ENCODE results near the gene OR4L1. TPM values are rescaled to one million over a fixed set of nuclear protein-coding genes. Genes with fewer than 3 reads are reported as not detected.

Gene OR4L1
- polyA plus RNA-seq, 3 donors: not detected

DNA sequence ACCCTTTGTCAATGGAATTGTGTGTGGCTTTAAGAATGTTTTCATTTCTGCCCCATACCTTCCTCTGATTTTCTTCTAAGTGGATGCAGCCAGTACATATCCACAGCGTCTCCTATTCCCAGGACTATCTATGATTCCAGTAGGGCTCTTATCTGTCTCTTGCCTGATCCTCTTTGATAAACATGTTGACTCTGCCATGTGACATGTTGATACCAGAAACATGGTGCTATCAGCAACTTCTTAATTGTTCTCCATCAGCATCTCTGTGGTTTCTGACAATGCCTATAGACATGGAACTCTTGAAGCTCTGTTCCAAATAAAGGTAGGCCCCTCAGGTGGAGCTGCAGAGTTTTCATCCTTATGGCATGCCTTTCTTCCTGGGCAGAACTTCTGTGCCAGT, 11.6 kb upstream of the OR4L1 start:
- DNase-seq: no peak
- 88% methylated on average over 1 of the region's 1 CpG for WGBS (ENCODE audit: insufficient coverage)
- Histone ChIP-seq H3K9me3 (replicated peaks in 1 of 2; ENCODE audit: control insufficient read depth in 1 of 2, insufficient read depth in 1 of 2, low read length in 2 of 2) (no peaks in the 10 kb centered on the region), H3K4me1 (ENCODE audit: control insufficient read depth in 1 of 2, insufficient read depth in 2 of 2, low read length in 2 of 2) (no peaks in the 10 kb centered on the region), H3K9ac (ENCODE audit: insufficient read depth, low read length, poor library complexity, severe bottlenecking) (no peak overlapping the region), H2AFZ (ENCODE audit: insufficient read depth, low read depth, low read length, poor library complexity, severe bottlenecking) (no peak overlapping the region), H3K27ac (ENCODE audit: low read depth in 1 of 2, low read length in 2 of 2) (no peak overlapping the region), H3K36me3 (replicated peaks in 1 of 2; ENCODE audit: control insufficient read depth in 1 of 2, insufficient read depth in 2 of 2, low read length in 2 of 2) (no peaks in the 10 kb centered on the region), H4K20me1 (ENCODE audit: insufficient read depth, low read length) (no peaks in the 10 kb centered on the region), H3K4me2 (replicated peaks; ENCODE audit: extremely low read depth, low read length, poor library complexity, severe bottlenecking) (no peak overlapping the region), H3K4me3 (replicated peaks in 1 of 3; ENCODE audit: low read depth in 2 of 3, low read length in 3 of 3) (no peak overlapping the region), H3K27me3 (ENCODE audit: control insufficient read depth in 2 of 2, insufficient read depth in 2 of 2, low read length in 2 of 2) (no peaks in the 10 kb centered on the region), H3K79me2 (ENCODE audit: insufficient read depth, low read length) (no peaks in the 10 kb centered on the region)
- H3K27ac Mint-ChIP-seq: no peak overlapping the region
- no peak overlapping the region for H3K4me3 Mint-ChIP-seq
- TF ChIP-seq, protein P1, sequence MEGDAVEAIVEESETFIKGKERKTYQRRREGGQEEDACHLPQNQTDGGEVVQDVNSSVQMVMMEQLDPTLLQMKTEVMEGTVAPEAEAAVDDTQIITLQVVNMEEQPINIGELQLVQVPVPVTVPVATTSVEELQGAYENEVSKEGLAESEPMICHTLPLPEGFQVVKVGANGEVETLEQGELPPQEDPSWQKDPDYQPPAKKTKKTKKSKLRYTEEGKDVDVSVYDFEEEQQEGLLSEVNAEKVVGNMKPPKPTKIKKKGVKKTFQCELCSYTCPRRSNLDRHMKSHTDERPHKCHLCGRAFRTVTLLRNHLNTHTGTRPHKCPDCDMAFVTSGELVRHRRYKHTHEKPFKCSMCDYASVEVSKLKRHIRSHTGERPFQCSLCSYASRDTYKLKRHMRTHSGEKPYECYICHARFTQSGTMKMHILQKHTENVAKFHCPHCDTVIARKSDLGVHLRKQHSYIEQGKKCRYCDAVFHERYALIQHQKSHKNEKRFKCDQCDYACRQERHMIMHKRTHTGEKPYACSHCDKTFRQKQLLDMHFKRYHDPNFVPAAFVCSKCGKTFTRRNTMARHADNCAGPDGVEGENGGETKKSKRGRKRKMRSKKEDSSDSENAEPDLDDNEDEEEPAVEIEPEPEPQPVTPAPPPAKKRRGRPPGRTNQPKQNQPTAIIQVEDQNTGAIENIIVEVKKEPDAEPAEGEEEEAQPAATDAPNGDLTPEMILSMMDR (IDR thresholded peaks at IDR 0.05): no peak
- peaks cover 0 to 4% (median 0%) of the 10 kb centered on the region in 7 donors for H3K9me3 Mint-ChIP-seq
- peaks cover 1 to 4% (median 1%) of the 10 kb centered on the region in 3 donors for H3K27me3 Mint-ChIP-seq (ENCODE audit: low read depth in 3 of 3)
- H3K4me1 Mint-ChIP-seq: no peaks in the 10 kb centered on the region
- no peaks in the 10 kb centered on the region for H3K36me3 Mint-ChIP-seq
- intact Hi-C loops (cut with micrococcal nuclease): no loop called here

DNA sequence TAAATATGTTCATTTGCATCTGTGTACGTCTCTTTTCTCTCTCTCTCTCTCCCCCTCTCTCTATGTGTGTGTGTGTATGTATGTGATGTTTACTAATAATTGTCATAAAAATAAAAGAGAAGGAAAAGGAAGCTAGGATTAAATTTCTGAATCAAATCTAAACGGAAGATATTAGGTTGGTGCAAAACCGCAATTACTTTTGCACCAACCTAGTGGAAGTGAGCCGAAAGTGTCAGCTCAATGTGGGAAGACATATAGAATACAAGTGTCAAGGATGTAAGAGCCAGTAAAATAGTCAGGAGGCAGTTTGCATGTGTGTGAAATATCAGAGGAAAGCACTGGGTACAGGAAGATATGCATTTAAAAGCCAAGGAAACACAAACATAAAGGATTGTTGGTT, 32.2 kb downstream of the OR4L1 start:
- Mint-ChIP-seq H3K4me1 (no peaks in the 10 kb centered on the region), H3K4me3 (no peak overlapping the region)
- intact Hi-C loops (cut with micrococcal nuclease): no loop called here

More for the DNA sequence above, 32.2 kb downstream of the OR4L1 start:
- Histone ChIP-seq H3K79me2 (ENCODE audit: insufficient read depth, low read length) (no peaks in the 10 kb centered on the region), H3K4me2 (replicated peaks; ENCODE audit: extremely low read depth, low read length, poor library complexity, severe bottlenecking) (no peak overlapping the region), H4K20me1 (ENCODE audit: insufficient read depth, low read length) (no peaks in the 10 kb centered on the region), H3K9me3 (replicated peaks in 1 of 2; ENCODE audit: control insufficient read depth in 1 of 2, insufficient read depth in 1 of 2, low read length in 2 of 2) (no peaks in the 10 kb centered on the region), H3K9ac (ENCODE audit: insufficient read depth, low read length, poor library complexity, severe bottlenecking) (no peak overlapping the region), H3K4me1 (ENCODE audit: control insufficient read depth in 1 of 2, insufficient read depth in 2 of 2, low read length in 2 of 2) (no peaks in the 10 kb centered on the region), H3K27me3 (ENCODE audit: control insufficient read depth in 2 of 2, insufficient read depth in 2 of 2, low read length in 2 of 2) (no peaks in the 10 kb centered on the region), H3K4me3 (replicated peaks in 1 of 3; ENCODE audit: low read depth in 2 of 3, low read length in 3 of 3) (no peak overlapping the region), H3K27ac (ENCODE audit: low read depth in 1 of 2, low read length in 2 of 2) (no peak overlapping the region), H3K36me3 (replicated peaks in 1 of 2; ENCODE audit: control insufficient read depth in 1 of 2, insufficient read depth in 2 of 2, low read length in 2 of 2) (no peaks in the 10 kb centered on the region), H2AFZ (ENCODE audit: insufficient read depth, low read depth, low read length, poor library complexity, severe bottlenecking) (no peak overlapping the region)
- Mint-ChIP-seq H3K36me3 (no peaks in the 10 kb centered on the region), H3K27me3 (ENCODE audit: low read depth in 3 of 3) (no peaks in the 10 kb centered on the region), H3K9me3 (peaks cover 0 to 3% (median 0%) of the 10 kb centered on the region in 7 donors), H3K27ac (no peak overlapping the region)
- no peak for DNase-seq
- TF ChIP-seq, protein P1 (IDR thresholded peaks at IDR 0.05): no peak
- WGBS (ENCODE audit: insufficient coverage): 0% methylated on average over 1 of the region's 4 CpGs

All from CD14-positive monocyte (primary cell).